ENCODE results near the gene MST1. TPM values are rescaled to one million over a fixed set of nuclear protein-coding genes. Genes with fewer than 3 reads are reported as not detected.
"Not testable (repeated sequence)": the region's sequence is repeated elsewhere in the genome, so short reads cannot be mapped to it uniquely, and the experiment has no call there.

Gene MST1
- total RNA-seq, 1 donor from 2014 or later = 45.2 TPM

DNA sequence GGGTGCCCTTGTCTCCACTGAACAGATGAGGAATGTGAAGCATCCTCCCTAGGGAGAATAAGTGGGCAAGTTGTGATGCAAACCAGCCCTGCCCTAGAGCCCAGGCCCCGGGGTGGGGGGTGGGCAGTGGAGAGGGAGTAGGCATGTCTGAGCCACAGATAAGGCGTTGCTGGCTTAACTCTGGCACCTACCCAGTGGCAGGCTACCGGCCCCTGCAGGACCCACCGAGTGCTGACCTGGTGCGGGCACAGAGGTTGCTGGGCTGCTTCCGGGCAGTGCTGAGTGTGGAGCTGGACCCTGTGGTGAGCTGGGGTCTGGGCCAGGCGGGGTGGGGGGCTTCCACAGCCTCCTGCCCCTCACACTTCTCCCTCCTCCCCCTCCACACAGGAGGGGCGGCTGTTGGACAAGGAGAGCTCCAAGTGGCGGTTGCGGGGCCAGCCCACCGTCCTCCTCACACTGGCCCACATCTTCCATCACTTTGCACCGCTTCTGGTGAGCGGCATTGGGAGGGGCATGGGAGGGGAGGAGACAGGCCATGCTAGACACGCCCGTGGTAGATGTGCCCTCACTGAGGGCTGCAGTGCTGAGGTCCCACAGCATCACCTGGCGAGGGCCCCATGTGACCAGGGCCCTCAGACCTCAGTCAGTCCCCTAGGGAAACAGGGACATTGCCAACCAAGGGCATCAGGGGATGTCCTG, 10.2 kb upstream of the MST1 start:
- H3K9me3 Mint-ChIP-seq (ENCODE audit: low read depth) = no peaks in the 10 kb centered on the region
- TF ChIP-seq, protein P1, sequence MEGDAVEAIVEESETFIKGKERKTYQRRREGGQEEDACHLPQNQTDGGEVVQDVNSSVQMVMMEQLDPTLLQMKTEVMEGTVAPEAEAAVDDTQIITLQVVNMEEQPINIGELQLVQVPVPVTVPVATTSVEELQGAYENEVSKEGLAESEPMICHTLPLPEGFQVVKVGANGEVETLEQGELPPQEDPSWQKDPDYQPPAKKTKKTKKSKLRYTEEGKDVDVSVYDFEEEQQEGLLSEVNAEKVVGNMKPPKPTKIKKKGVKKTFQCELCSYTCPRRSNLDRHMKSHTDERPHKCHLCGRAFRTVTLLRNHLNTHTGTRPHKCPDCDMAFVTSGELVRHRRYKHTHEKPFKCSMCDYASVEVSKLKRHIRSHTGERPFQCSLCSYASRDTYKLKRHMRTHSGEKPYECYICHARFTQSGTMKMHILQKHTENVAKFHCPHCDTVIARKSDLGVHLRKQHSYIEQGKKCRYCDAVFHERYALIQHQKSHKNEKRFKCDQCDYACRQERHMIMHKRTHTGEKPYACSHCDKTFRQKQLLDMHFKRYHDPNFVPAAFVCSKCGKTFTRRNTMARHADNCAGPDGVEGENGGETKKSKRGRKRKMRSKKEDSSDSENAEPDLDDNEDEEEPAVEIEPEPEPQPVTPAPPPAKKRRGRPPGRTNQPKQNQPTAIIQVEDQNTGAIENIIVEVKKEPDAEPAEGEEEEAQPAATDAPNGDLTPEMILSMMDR (IDR thresholded peaks at IDR 0.05; ENCODE audit: unreplicated experiment) = no peak
- H3K27me3 Mint-ChIP-seq = no peaks in the 10 kb centered on the region
- no peaks in the 10 kb centered on the region for H3K4me1 Mint-ChIP-seq (ENCODE audit: low read depth)
- no peak for DNase-seq (ENCODE audit: low spot score, unreplicated experiment)
- H3K36me3 Mint-ChIP-seq (ENCODE audit: insufficient read depth) = peaks cover 3% of the 10 kb centered on the region
- no peak overlapping the region for H3K27ac Mint-ChIP-seq
- no peak overlapping the region for H3K4me3 Mint-ChIP-seq (ENCODE audit: low read depth)

DNA sequence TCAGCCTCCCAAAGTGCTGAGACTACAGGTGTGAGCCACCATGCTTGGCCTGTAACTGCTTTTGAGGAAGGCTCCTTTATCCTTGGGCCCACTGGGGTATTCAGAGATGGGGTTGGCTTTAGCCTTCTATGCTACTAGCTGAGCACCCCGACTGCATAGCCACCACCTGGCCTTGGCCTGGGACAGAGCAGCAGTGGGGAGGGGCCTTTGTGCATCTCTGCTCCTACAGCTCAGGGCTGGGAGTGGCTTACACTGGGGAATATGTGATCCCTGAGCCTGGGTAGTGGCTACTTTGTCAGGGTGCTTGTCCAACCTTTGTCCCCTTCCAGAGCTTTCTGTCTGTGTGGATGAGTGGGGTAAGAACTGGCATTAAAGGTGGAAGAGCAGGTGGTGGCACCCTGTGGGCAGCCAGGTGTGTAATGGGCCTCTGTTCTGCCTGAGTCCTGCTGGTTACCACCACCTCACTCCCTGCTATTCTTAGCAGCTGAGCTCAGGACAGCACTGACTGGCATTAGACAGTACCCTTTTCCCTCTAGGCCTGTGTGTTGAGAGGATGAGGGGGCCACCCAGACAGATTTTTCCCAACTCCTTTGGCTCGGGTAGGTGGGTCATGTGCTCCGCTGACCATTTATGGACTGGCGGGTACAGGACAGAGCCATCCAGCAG, 6.2 kb upstream of the MST1 start:
- DNase-seq (ENCODE audit: low spot score, unreplicated experiment); H3K27ac Mint-ChIP-seq; H3K27me3 Mint-ChIP-seq; H3K9me3 Mint-ChIP-seq (ENCODE audit: low read depth); H3K36me3 Mint-ChIP-seq (ENCODE audit: insufficient read depth); H3K4me3 Mint-ChIP-seq (ENCODE audit: low read depth); H3K4me1 Mint-ChIP-seq (ENCODE audit: low read depth): not testable (repeated sequence)

DNA sequence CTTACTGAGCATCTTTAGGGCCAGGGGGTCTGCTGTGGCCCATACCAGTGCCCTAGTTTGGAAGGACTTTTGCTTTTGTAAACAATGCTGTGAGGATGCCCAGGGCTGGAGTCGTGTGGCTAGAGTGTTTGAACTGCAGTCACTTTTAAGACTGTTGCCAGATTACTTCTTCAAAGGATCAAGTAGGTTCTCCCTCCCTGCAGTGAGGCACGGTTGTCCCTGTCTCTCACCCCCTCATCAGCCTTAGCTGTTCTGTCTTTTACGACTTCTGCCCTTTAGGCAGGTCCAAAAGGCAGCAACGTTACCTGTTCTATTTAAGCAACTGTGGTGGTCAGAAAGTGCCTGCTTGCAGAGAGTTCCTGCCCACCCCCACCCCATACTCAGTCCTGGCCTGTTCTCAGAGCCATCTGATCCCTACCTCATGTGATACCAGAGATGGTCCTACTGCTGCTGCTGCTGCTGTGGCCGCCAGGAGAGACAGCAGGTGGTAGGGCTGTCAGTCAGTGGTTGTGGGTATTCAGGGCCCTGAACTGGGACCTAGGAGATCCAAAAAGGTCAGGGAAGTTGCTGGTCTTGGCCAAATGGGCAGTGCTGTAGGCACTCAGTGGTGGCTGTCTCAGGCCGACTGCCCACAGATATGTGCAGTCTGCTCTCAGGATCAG, 5.3 kb upstream of the MST1 start:
- not testable (repeated sequence) for H3K4me1 Mint-ChIP-seq (ENCODE audit: low read depth); H3K36me3 Mint-ChIP-seq (ENCODE audit: insufficient read depth)

DNA sequence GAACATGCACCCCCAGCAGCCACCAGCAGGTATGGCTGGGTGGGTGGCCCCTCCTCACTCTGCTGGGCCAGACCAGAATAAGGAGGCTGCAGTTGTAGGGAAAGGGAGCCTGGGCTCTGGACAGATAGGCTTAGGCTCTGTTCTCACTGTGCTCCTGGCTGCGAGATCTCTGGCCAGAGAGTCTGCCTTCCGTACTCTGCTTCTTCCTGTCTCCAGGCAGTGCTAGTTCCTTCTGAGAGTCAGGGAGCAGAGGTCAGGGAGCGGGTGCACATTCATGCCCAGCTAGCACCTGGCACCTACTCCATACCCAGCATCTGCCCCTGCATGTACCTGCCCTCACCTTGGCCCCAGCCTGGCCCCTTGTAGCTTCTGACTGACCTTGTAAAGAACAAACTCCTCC, 2.2 kb upstream of the MST1 start:
- not testable (repeated sequence) for H3K27ac Mint-ChIP-seq; DNase-seq (ENCODE audit: low spot score, unreplicated experiment); H3K9me3 Mint-ChIP-seq (ENCODE audit: low read depth); H3K27me3 Mint-ChIP-seq; H3K4me3 Mint-ChIP-seq (ENCODE audit: low read depth); H3K36me3 Mint-ChIP-seq (ENCODE audit: insufficient read depth)
- peaks cover 13% of the 10 kb centered on the region for H3K4me1 Mint-ChIP-seq (ENCODE audit: low read depth)

More for the DNA sequence above, 5.3 kb upstream of the MST1 start:
- not testable (repeated sequence) for H3K27me3 Mint-ChIP-seq; H3K4me3 Mint-ChIP-seq (ENCODE audit: low read depth); DNase-seq (ENCODE audit: low spot score, unreplicated experiment); H3K9me3 Mint-ChIP-seq (ENCODE audit: low read depth); H3K27ac Mint-ChIP-seq

DNA sequence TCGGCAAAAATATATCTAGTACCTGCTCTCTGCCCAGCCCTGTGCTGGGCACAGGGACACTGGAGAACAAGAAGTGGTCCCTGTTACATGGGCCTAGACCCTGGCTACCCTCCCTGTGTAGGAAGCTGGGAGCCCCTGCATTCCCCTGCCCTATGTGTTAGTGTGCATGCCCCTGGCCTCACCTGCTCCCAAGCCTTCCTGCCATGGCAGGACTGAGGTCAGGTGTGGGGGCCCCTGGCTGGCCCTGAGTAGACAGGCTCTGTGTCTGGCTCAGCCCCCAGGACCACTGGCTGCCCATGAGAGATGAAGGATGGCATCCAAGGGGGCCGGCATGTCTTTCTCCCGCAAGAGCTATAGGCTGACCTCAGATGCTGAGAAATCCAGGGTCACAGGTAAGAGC, 1.6 kb upstream of the MST1 start:
- Mint-ChIP-seq H3K4me1 (ENCODE audit: low read depth) (peaks cover 15% of the 10 kb centered on the region), H3K4me3 (ENCODE audit: low read depth) (peak overlapping the region; percentile 96)
- not testable (repeated sequence) for H3K36me3 Mint-ChIP-seq (ENCODE audit: insufficient read depth); DNase-seq (ENCODE audit: low spot score, unreplicated experiment); H3K27me3 Mint-ChIP-seq; H3K27ac Mint-ChIP-seq; H3K9me3 Mint-ChIP-seq (ENCODE audit: low read depth)

DNA sequence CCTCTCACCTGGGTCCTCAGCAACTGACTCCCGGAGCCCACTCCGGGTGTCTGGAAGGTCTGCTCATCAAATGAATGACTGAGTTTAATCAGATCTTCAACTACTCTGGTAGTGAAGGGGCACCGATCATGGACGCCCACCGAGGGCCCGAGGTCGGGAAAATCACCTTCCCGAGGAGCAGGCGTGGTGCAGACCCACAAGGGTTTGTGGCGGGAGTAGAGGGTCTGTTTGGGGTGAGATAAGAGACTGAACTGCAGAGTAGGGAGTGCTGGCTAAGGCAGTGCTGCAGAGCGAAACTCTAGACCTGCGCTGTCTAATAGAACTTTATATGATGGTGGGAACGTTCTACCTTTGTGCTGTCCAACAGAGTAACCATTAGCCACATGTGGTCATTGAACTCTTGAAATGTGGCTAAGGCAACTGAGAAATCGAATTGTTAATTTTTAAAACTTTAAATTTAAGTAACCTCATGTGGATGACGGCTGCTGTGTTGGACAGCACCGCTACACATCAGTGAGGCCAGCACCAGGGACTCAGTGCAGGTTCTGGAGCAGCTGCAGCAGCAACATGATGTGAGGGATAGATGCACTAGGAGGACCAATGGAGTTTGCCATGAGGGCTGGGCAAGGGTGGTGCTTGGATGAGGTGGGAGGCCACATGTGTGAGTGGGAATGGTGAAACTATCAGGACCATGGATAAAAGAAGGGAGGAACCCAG, 792 bp upstream of the MST1 start:
- not testable (repeated sequence) for DNase-seq (ENCODE audit: low spot score, unreplicated experiment); H3K36me3 Mint-ChIP-seq (ENCODE audit: insufficient read depth); H3K27me3 Mint-ChIP-seq; H3K9me3 Mint-ChIP-seq (ENCODE audit: low read depth)
- H3K4me3 Mint-ChIP-seq (ENCODE audit: low read depth) = peak overlapping the region; percentile 96
- H3K27ac Mint-ChIP-seq = peak overlapping the region; percentile 98
- peaks cover 15% of the 10 kb centered on the region for H3K4me1 Mint-ChIP-seq (ENCODE audit: low read depth)

DNA sequence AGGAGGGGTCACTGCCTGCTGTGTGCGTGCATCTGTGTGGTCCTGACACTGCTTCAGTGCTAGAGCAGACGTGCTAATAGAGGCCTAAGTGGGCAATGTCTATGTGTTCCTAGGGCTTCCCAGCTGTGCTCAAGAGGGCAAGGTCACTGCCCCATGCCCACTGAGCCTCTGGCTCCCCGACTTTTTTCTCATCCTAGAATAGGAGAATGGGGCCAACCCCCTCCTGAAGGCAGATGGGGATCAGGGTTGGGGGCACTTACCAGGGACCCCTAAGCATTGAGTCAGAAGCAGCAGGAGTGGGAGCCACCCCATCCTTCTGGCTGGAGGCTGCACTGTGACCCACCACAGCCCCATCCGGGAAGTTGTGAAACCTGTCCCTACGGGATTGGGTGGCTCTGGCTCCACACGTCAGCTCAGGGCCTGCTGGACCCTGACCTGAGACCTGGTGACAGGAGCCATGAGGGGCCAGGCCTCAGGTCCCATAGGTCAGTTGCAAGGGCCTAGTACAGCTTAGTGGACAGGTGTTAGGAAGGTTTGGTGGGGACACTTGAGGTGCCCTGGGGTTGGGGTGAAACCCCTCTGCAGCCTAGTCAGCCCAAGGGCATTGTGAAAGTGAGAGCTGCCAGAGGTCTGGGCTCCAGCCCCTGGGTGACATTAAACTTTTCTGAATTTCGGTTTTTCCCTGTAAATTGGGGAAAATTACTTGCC, 782 bp downstream of the MST1 start:
- not testable (repeated sequence) for H3K36me3 Mint-ChIP-seq (ENCODE audit: insufficient read depth); H3K9me3 Mint-ChIP-seq (ENCODE audit: low read depth); H3K27me3 Mint-ChIP-seq; DNase-seq (ENCODE audit: low spot score, unreplicated experiment)
- peaks cover 15% of the 10 kb centered on the region for H3K4me1 Mint-ChIP-seq (ENCODE audit: low read depth)
- H3K4me3 Mint-ChIP-seq (ENCODE audit: low read depth) = peak overlapping the region; percentile 96
- peak overlapping the region; percentile 98 for H3K27ac Mint-ChIP-seq

DNA sequence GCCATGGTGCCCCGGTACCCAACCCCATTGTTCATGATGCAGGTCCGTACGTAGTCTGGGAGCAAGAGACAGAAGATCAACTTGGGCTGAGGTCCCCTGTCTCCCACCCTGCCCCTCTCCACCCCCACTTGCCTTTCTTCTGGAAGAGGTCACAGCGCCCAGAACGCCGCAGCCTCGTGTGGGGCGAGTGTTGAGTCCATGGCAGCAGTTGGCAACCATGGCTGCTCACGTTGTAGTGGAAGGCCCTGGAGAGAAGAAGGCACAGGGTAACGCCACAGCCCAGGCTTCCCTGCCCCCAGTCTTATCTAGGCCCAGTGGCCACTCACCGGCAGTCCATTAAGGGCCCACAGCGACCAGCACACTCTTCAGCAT, 1.9 kb downstream of the MST1 start:
- Mint-ChIP-seq H3K27ac (peak overlapping the region; percentile 88), H3K4me3 (ENCODE audit: low read depth) (peak overlapping the region; percentile 75), H3K4me1 (ENCODE audit: low read depth) (peaks cover 15% of the 10 kb centered on the region)
- not testable (repeated sequence) for H3K27me3 Mint-ChIP-seq; H3K36me3 Mint-ChIP-seq (ENCODE audit: insufficient read depth); DNase-seq (ENCODE audit: low spot score, unreplicated experiment); H3K9me3 Mint-ChIP-seq (ENCODE audit: low read depth)

DNA sequence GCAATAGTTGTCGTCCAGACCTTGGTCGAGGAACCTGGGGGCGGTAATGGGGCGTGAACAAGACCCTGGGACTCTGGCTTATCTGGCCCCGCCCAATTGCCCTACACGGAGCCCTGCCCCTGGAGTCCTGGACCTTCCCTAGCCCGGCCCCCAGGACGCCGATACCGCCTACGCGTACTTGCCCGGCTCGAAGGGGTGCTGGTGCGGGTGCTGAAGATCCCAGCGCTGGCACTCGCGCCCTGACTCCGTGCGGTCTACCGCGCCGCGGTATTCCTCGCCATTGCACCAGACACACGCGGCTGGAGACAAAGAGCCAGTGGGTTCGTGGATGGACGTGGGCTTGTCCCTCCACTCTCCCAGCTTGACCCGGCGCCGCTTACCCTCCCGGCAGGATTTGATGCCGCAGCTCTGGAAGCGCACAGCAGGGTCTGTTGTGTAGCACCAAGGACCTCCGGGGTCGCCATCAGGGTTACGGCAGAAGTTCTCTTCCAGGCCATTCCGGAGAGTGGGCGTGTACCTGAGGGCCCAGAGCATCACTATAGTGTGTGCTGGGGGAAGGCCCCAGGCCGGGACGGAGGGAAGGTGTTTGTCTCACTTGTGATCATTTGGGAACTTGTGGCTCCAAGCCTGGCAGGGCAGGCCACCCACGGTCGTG, 2.4 kb downstream of the MST1 start:
- Mint-ChIP-seq H3K4me3 (ENCODE audit: low read depth) (peak overlapping the region; percentile 75), H3K27ac (peak overlapping the region; percentile 88), H3K4me1 (ENCODE audit: low read depth) (peaks cover 15% of the 10 kb centered on the region)
- peak; percentile 64 for DNase-seq (ENCODE audit: low spot score, unreplicated experiment)
- not testable (repeated sequence) for H3K9me3 Mint-ChIP-seq (ENCODE audit: low read depth); H3K36me3 Mint-ChIP-seq (ENCODE audit: insufficient read depth); H3K27me3 Mint-ChIP-seq

DNA sequence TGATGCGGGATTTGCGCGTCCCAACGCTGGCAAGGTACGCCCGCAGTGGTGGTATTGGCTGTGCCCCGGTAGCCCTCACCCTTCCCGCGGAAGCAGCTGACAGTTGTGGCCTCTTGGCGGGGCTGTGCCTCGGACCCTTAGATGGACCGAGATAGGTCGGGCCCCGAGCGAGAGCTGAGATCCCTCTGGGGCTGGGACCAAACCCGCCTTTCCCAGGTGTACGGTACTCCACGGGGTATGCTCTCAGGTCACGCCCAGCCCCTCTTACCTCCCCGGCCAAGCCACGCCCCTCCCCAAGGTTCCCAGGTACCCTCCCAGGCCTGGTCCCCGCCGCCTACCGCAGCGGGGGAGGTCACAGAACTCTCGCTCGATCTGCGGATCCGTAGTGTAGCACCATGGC, 2.9 kb downstream of the MST1 start:
- DNase-seq (ENCODE audit: low spot score, unreplicated experiment) = peak; percentile 54
- H3K4me3 Mint-ChIP-seq (ENCODE audit: low read depth) = peak overlapping the region; percentile 75
- not testable (repeated sequence) for H3K36me3 Mint-ChIP-seq (ENCODE audit: insufficient read depth); H3K27me3 Mint-ChIP-seq; H3K9me3 Mint-ChIP-seq (ENCODE audit: low read depth); H3K27ac Mint-ChIP-seq
- H3K4me1 Mint-ChIP-seq (ENCODE audit: low read depth) = peaks cover 15% of the 10 kb centered on the region

DNA sequence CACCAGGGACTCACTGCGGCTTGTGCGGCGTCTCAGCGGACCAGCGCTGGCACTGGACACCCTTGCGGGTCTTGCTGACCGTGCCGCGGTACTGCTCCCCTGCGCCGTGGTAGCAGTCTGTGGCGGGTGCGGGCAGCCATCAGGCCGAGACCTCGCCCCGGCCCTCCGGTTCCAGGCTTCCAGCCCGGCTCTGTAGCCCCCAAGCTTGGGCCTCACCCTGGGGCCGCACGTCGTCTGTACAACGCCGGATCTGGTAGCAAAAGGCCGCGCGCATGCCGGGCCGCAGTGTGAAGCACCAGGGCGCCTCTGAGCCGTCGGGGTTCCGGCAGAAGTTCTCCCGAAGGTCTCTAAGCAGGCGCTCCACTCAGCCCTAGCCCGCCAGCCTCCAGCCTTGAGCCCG, 3.4 kb downstream of the MST1 start:
- H3K27ac Mint-ChIP-seq; H3K9me3 Mint-ChIP-seq (ENCODE audit: low read depth); DNase-seq (ENCODE audit: low spot score, unreplicated experiment); H3K36me3 Mint-ChIP-seq (ENCODE audit: insufficient read depth); H3K27me3 Mint-ChIP-seq: not testable (repeated sequence)
- Mint-ChIP-seq H3K4me3 (ENCODE audit: low read depth) (peak overlapping the region; percentile 75), H3K4me1 (ENCODE audit: low read depth) (peaks cover 15% of the 10 kb centered on the region)

All from progenitor cell of endocrine pancreas (in vitro differentiated cells).